Hematopoietic multipotent progenitor cell treated with erythropoietin and hydrocortisone succinate and interleukin-3 and kit ligand, for 15 days (in vitro differentiated cells): ENCODE results near the gene CEP83.
"Not testable (repeated sequence)": the region's sequence is repeated elsewhere in the genome, so short reads cannot be mapped to it uniquely, and the experiment has no call there.

Experiments
- DNase-seq: peaks from one replicate; pipeline ENCODE4 v3.0.0-alpha.2; 2015; ENCODE audit warnings: low spot score

Gene CEP83

GRCh38 chr12:94459728-94460615, at the start of gene CEP83:
Gene CEP83 (minus strand): TSS chr12:94459867. CDS start chr12:94412490, 47,377 bp downstream.
- peak; percentile 94 for DNase-seq

GRCh38 chr12:94509317-94509716, 49.6 kb upstream of the CEP83 start:
- DNase-seq: no peak

- DNase-seq: no peak
Observed at GRCh38 chr12:94507455-94507854, 47.8 kb upstream of the CEP83 start.

GRCh38 chr12:94504386-94504785, 44.7 kb upstream of the CEP83 start:
- DNase-seq: no peak

- DNase-seq: no peak
Observed at GRCh38 chr12:94503619-94504018, 44.0 kb upstream of the CEP83 start.

GRCh38 chr12:94500831-94501567, 41.3 kb upstream of the CEP83 start:
- no peak for DNase-seq

- no peak for DNase-seq
Observed at GRCh38 chr12:94498698-94499097, 39.0 kb upstream of the CEP83 start.

GRCh38 chr12:94498073-94498472, 38.4 kb upstream of the CEP83 start:
- DNase-seq: no peak

- no peak for DNase-seq
Observed at GRCh38 chr12:94495445-94496115, 35.9 kb upstream of the CEP83 start.

- DNase-seq: no peak
Observed at GRCh38 chr12:94491489-94491888, 31.8 kb upstream of the CEP83 start.

GRCh38 chr12:94488463-94488862, 28.8 kb upstream of the CEP83 start:
- no peak for DNase-seq

GRCh38 chr12:94481734-94482133, 22.1 kb upstream of the CEP83 start:
- DNase-seq: no peak

- no peak for DNase-seq
Observed at GRCh38 chr12:94469522-94469921, 9.9 kb upstream of the CEP83 start.

GRCh38 chr12:94460616-94460959, 921 bp upstream of the CEP83 start:
- DNase-seq: no peak

- DNase-seq: peak; percentile 15
Observed at GRCh38 chr12:94458877-94459727, 565 bp downstream of the CEP83 start.

GRCh38 chr12:94457311-94457710, 2.4 kb downstream of the CEP83 start:
- DNase-seq: no peak

GRCh38 chr12:94454318-94454717, 5.3 kb downstream of the CEP83 start:
- DNase-seq: not testable (repeated sequence)

- no peak for DNase-seq
Observed at GRCh38 chr12:94445662-94446061, 14.0 kb downstream of the CEP83 start.

GRCh38 chr12:94437303-94437702, 22.4 kb downstream of the CEP83 start:
- DNase-seq: no peak

- no peak for DNase-seq
Observed at GRCh38 chr12:94435511-94435927, 24.1 kb downstream of the CEP83 start.

- DNase-seq: peak; percentile 27
Observed at GRCh38 chr12:94434171-94434570, 25.5 kb downstream of the CEP83 start.

- no peak for DNase-seq
Observed at GRCh38 chr12:94433744-94434143, 25.9 kb downstream of the CEP83 start.
